ENCODE results near the gene FLOT2. TPM values are rescaled to one million over a fixed set of nuclear protein-coding genes. Genes with fewer than 3 reads are reported as not detected.

The FLOT2 gene
- total and polyA plus RNA-seq, 4 donors: 34.9 to 138 (median 84.5) TPM

DNA sequence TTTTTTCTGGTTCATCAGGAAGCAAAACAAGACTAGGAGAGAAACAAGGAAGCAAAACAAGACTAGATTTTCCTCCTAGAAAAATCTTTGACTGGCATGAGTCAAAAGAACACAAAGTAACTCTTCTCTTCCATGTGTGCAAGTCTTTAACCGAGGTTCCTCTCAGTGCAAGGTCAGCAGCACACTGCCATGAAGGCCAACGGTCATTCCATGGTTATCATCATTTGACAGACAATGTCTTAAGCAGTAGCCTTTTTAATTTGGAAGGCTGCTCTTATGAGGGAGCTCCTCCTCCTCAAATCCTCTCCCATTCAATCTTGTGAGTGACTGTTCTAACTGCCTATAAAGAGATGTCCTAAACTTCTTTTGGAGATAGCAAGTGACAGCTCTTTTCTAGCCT lies 20.8 kb upstream of the FLOT2 start:
- WGBS (ENCODE audit: insufficient coverage): no CpG with 5 or more reads among the region's 2 CpGs
- Histone ChIP-seq H3K36me3 (ENCODE audit: control insufficient read depth, insufficient read depth, low read length) (peaks cover 81% of the 10 kb centered on the region), H3K27ac (ENCODE audit: low read depth, low read length) (no peak overlapping the region)

DNA sequence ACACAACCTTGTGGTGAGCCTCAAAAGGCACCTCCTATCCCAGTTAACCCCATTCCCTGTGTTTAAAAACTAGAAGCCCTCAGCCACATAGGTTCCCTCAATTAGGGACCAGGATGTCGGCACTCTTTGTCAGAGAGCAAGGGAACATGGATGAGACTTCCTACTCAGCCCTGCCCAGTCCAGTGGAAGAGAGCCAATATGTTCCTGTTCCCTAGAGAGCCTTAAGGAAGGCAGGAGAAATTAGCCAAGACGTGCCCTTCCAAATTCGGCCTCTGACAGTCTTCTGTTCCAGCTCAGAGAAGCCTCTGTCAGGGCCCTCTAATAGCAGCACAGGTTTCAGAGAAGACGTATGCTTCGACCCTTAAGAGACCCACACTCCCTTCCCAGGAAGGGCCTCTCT lies 19.9 kb upstream of the FLOT2 start:
- 87% methylated on average over 5 of the region's 5 CpGs for WGBS (ENCODE audit: insufficient coverage)
- peaks cover 81% of the 10 kb centered on the region for H3K36me3 ChIP-seq (ENCODE audit: control insufficient read depth, insufficient read depth, low read length)
- no peaks in the 10 kb centered on the region for H3K9me3 ChIP-seq (ENCODE audit: control insufficient read depth, insufficient read depth, low read length)
- H3K4me3 ChIP-seq (ENCODE audit: low read depth, low read length): no peak overlapping the region
- H3K27ac ChIP-seq (ENCODE audit: low read depth, low read length): no peak overlapping the region
- no peaks in the 10 kb centered on the region for H3K4me1 ChIP-seq (ENCODE audit: control insufficient read depth, insufficient read depth, low read length)
- no peaks in the 10 kb centered on the region for H3K27me3 ChIP-seq (ENCODE audit: control insufficient read depth, insufficient read depth, low read length)
- no peak for DNase-seq (ENCODE audit: low read depth in 4 of 6, low spot score in 6 of 6)

More for the DNA sequence above, 20.8 kb upstream of the FLOT2 start:
- Histone ChIP-seq H3K4me1 (ENCODE audit: control insufficient read depth, insufficient read depth, low read length) (no peaks in the 10 kb centered on the region), H3K9me3 (ENCODE audit: control insufficient read depth, insufficient read depth, low read length) (no peaks in the 10 kb centered on the region), H3K4me3 (ENCODE audit: low read depth, low read length) (no peak overlapping the region), H3K27me3 (ENCODE audit: control insufficient read depth, insufficient read depth, low read length) (no peaks in the 10 kb centered on the region)
- no peak for DNase-seq (ENCODE audit: low read depth in 4 of 6, low spot score in 6 of 6)

DNA sequence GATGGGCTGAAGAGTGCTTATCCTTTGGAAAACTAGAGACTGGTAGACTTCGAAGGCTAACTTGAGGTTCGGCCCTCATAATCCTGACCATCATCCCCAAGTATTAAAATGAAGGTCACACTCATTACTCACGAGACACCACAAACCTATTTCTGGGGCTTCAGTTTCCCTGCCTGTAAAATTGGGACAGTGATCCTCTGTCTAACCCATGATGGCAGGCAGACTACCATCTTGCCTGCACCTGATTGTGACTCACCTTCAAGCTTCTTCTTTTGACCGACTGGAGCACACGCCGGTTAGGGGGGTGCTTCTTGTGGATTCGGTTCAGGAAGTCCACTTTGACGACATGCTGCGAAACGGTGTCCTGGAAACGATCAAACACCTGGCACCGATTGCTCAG lies 19.5 kb upstream of the FLOT2 start:
- H3K4me1 ChIP-seq (ENCODE audit: control insufficient read depth, insufficient read depth, low read length): no peaks in the 10 kb centered on the region
- no peak overlapping the region for H3K27ac ChIP-seq (ENCODE audit: low read depth, low read length)
- no peaks in the 10 kb centered on the region for H3K27me3 ChIP-seq (ENCODE audit: control insufficient read depth, insufficient read depth, low read length)
- H3K36me3 ChIP-seq (ENCODE audit: control insufficient read depth, insufficient read depth, low read length): peaks cover 86% of the 10 kb centered on the region
- H3K4me3 ChIP-seq (ENCODE audit: low read depth, low read length): no peak overlapping the region
- WGBS (ENCODE audit: insufficient coverage): 86% methylated on average over 11 of the region's 12 CpGs
- H3K9me3 ChIP-seq (ENCODE audit: control insufficient read depth, insufficient read depth, low read length): no peaks in the 10 kb centered on the region
- no peak for DNase-seq (ENCODE audit: low read depth in 4 of 6, low spot score in 6 of 6)

DNA sequence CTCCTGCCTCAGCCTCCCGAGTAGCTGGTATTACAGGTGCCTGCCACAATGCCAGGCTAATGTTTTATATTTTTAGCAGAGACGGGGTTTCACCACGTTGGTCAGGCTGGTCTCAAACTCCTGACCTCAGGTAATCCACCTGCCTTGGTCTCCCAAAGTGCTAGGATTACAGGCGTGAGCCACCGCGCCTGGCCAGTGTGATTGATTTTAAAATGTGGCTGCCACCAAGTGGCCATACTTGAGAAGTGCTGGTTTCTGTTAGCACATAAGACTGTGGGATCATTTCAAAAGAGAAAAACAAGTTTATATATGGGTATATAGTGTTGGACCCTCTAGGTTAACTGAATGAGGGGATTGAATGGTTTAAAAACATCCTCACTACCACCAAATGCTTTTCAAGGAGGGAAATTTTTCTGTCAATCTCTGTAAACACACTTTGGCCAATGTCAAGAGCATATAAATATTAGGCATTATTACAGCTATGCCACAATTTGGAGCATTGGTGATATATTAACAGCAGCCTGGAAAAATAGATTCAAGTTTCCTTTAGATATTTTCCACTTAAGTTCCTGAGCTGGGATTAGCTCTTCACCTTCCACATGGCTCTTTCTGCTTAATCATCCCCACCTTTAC lies 18.9 kb upstream of the FLOT2 start:
- no peaks in the 10 kb centered on the region for H3K9me3 ChIP-seq (ENCODE audit: control insufficient read depth, insufficient read depth, low read length)

DNA sequence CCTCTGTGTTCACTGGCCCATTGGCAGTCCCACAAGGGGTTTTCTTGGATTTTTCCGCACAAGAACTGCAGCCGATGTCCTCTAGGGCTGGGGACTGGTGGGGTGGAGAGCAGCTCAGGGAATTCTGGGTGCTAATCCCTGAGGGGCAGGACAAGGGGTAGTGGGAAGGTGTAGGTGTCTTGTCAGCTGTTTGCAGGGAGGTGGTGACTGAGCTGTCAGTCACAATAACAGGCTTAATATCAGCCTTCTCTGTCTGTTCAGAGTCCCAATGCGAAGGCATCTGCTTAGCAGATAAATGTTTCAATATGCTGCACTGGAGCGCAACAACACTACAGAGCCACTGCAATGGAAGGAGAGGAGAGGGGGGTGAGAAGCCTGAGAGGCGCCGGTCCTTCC lies 15.4 kb upstream of the FLOT2 start:
- H3K4me3 ChIP-seq (ENCODE audit: low read depth, low read length): no peak overlapping the region
- H3K4me1 ChIP-seq (ENCODE audit: control insufficient read depth, insufficient read depth, low read length): no peaks in the 10 kb centered on the region
- H3K27me3 ChIP-seq (ENCODE audit: control insufficient read depth, insufficient read depth, low read length): no peaks in the 10 kb centered on the region
- no peaks in the 10 kb centered on the region for H3K9me3 ChIP-seq (ENCODE audit: control insufficient read depth, insufficient read depth, low read length)
- H3K36me3 ChIP-seq (ENCODE audit: control insufficient read depth, insufficient read depth, low read length): peaks cover 95% of the 10 kb centered on the region
- 97% methylated on average over 5 of the region's 6 CpGs for WGBS (ENCODE audit: insufficient coverage)
- no peak overlapping the region for H3K27ac ChIP-seq (ENCODE audit: low read depth, low read length)
- no peak for DNase-seq (ENCODE audit: low read depth in 4 of 6, low spot score in 6 of 6)

More for the DNA sequence above, 18.9 kb upstream of the FLOT2 start:
- no peak overlapping the region for H3K4me3 ChIP-seq (ENCODE audit: low read depth, low read length)
- no peak overlapping the region for H3K27ac ChIP-seq (ENCODE audit: low read depth, low read length)
- no peaks in the 10 kb centered on the region for H3K4me1 ChIP-seq (ENCODE audit: control insufficient read depth, insufficient read depth, low read length)
- peak in 2 of 6 donors; percentile 62 to 84 for DNase-seq (ENCODE audit: low read depth in 4 of 6, low spot score in 6 of 6)
- peaks cover 92% of the 10 kb centered on the region for H3K36me3 ChIP-seq (ENCODE audit: control insufficient read depth, insufficient read depth, low read length)
- H3K27me3 ChIP-seq (ENCODE audit: control insufficient read depth, insufficient read depth, low read length): no peaks in the 10 kb centered on the region
- WGBS (ENCODE audit: insufficient coverage): 37% methylated on average over 6 of the region's 6 CpGs

DNA sequence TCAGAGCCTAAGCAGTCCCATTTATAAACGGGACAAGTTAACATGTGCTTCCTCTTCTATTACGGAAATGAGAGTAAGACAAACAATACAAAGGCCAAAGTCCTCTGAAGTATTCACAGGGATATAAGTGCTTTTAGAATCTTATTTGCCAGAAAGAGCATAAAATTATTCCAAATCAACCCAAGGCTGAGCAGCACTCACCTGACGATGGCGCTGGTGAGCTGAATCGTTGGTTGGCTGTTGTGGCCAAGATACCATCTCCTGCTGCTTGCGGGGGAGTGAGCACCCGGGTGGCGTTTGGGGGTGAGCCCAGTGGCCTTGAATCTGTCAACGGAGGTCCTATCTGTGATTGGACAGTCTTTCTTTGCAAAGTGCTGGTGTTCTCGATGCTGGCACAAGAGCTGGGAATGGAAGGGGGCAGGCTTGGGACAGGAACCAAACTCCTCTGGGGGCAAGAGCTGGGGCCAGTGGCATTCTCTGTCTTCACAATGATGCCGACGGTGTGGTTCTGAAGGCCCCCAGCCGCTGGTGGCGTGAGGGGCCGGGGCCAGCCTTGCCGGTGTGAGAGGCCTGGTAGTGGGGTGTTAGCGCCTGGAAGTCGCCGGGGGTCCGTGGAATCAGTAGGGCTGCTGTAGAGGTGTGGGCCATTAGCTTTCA lies 14.9 kb upstream of the FLOT2 start:
- Histone ChIP-seq H3K4me1 (ENCODE audit: control insufficient read depth, insufficient read depth, low read length) (no peaks in the 10 kb centered on the region), H3K36me3 (ENCODE audit: control insufficient read depth, insufficient read depth, low read length) (peaks cover 95% of the 10 kb centered on the region), H3K4me3 (ENCODE audit: low read depth, low read length) (no peak overlapping the region), H3K27ac (ENCODE audit: low read depth, low read length) (no peak overlapping the region), H3K27me3 (ENCODE audit: control insufficient read depth, insufficient read depth, low read length) (no peaks in the 10 kb centered on the region), H3K9me3 (ENCODE audit: control insufficient read depth, insufficient read depth, low read length) (no peaks in the 10 kb centered on the region)
- WGBS (ENCODE audit: insufficient coverage): 78% methylated on average over 18 of the region's 20 CpGs
- DNase-seq (ENCODE audit: low read depth in 4 of 6, low spot score in 6 of 6): no peak

DNA sequence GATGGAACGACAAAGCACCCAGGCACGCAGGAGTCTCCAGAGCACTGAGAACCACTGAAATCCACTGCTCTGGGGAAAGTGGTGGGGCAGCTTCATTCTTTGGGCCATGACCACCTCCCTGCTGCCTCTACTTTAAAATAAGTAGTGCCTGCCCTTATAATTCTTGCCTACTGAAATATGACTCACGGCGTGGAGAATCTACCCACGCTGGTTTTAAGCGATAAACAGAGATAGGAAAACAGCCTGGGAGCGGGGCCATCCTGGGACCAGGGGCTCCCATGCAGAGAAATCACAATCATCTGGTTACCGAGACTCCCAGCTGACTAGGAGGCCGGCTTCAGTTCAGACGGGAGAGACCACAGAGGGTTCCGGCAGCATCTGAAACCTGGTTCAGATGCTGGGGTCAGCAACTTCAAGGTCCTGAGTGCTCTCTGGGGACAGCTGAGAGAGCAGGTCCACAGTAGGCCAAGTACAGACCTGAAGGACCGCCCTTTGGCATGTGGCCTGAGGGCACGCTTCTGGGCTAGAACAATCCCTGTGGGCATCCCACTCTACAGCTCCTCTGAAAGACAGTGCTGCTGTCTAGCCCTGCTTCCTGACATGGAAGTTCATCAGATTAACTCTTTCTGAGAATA lies 14.0 kb upstream of the FLOT2 start:
- no peak for DNase-seq (ENCODE audit: low read depth in 4 of 6, low spot score in 6 of 6)
- 94% methylated on average over 13 of the region's 13 CpGs for WGBS (ENCODE audit: insufficient coverage)
- H3K4me1 ChIP-seq (ENCODE audit: control insufficient read depth, insufficient read depth, low read length): peaks cover 6% of the 10 kb centered on the region
- H3K27ac ChIP-seq (ENCODE audit: low read depth, low read length): no peak overlapping the region
- no peak overlapping the region for H3K4me3 ChIP-seq (ENCODE audit: low read depth, low read length)
- H3K36me3 ChIP-seq (ENCODE audit: control insufficient read depth, insufficient read depth, low read length): peaks cover 96% of the 10 kb centered on the region
- no peaks in the 10 kb centered on the region for H3K27me3 ChIP-seq (ENCODE audit: control insufficient read depth, insufficient read depth, low read length)
- H3K9me3 ChIP-seq (ENCODE audit: control insufficient read depth, insufficient read depth, low read length): no peaks in the 10 kb centered on the region

DNA sequence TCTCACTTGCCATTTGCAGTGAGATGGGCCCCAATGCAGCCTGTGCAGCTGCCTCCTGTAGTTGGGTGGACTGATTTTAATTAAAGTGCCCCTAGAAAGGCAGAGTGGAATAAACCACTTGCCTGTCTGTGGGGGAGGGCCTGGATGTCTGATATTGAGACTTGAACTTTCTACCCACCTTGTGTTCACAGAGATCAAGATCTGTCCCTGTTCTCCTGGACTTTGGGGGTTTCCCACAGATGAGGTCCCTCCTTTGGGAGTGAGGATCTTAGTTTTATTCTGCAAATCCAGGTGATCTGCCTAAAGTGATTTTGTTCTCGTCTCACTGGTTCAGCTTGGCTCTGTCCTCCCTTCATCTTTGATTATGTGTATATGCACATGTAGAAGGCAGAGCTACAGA lies 13.0 kb upstream of the FLOT2 start:
- H3K9me3 ChIP-seq (ENCODE audit: control insufficient read depth, insufficient read depth, low read length): no peaks in the 10 kb centered on the region
- no CpG with 5 or more reads among the region's 1 CpG for WGBS (ENCODE audit: insufficient coverage)
- no peak overlapping the region for H3K27ac ChIP-seq (ENCODE audit: low read depth, low read length)
- H3K27me3 ChIP-seq (ENCODE audit: control insufficient read depth, insufficient read depth, low read length): no peaks in the 10 kb centered on the region
- no peak overlapping the region for H3K4me3 ChIP-seq (ENCODE audit: low read depth, low read length)
- H3K4me1 ChIP-seq (ENCODE audit: control insufficient read depth, insufficient read depth, low read length): peaks cover 12% of the 10 kb centered on the region
- peaks cover 100% of the 10 kb centered on the region for H3K36me3 ChIP-seq (ENCODE audit: control insufficient read depth, insufficient read depth, low read length)
- no peak for DNase-seq (ENCODE audit: low read depth in 4 of 6, low spot score in 6 of 6)

DNA sequence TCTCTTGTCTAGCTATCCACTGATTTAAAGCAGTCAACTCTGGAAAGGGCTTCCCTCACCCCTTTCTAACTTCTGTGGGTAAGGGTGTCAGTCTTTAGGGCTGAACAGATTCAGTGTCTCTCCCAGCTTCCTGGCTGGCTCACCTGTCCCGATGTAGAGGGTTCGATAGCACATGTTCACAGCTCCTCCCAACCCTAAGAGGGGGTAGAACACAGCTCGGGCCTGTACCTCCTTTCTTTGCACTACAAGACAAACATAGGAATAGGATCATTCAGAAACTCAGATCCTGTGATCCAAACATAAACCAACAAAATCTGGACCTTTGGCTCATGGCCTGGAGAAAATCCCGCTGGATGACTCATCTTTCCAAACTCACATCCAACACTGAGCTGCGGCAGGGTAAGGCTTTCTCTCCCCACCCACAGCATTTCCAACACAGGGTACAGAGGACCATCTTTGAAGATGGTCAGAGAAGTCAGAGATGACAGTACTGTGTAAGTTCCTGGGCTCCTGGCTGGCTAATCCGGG lies 11.2 kb upstream of the FLOT2 start:
- H3K9me3 ChIP-seq (ENCODE audit: control insufficient read depth, insufficient read depth, low read length): no peaks in the 10 kb centered on the region
- DNase-seq (ENCODE audit: low read depth in 4 of 6, low spot score in 6 of 6): no peak
- 92% methylated on average over 5 of the region's 6 CpGs for WGBS (ENCODE audit: insufficient coverage)
- H3K4me1 ChIP-seq (ENCODE audit: control insufficient read depth, insufficient read depth, low read length): peaks cover 12% of the 10 kb centered on the region
- no peaks in the 10 kb centered on the region for H3K27me3 ChIP-seq (ENCODE audit: control insufficient read depth, insufficient read depth, low read length)
- no peak overlapping the region for H3K27ac ChIP-seq (ENCODE audit: low read depth, low read length)
- no peak overlapping the region for H3K4me3 ChIP-seq (ENCODE audit: low read depth, low read length)
- peaks cover 82% of the 10 kb centered on the region for H3K36me3 ChIP-seq (ENCODE audit: control insufficient read depth, insufficient read depth, low read length)
